Stimulated activated CD8-positive, alpha-beta memory T cell treated with anti-CD3 and anti-CD28 coated beads, Interleukin-4, amount 100 ng/mL, for 4 hours (primary cell): ENCODE measurements around the gene COL5A1.
"Not testable (repeated sequence)": the region's sequence is repeated elsewhere in the genome, so short reads cannot be mapped to it uniquely, and the experiment has no call there.

Source experiments
- DNase-seq, 2 donors: peaks; one replicate each; pipeline ENCODE4 v3.0.0-alpha.2; 2020; ENCODE audit warnings: low read depth in 2 of 2, low spot score in 1 of 2

The COL5A1 gene

DNA sequence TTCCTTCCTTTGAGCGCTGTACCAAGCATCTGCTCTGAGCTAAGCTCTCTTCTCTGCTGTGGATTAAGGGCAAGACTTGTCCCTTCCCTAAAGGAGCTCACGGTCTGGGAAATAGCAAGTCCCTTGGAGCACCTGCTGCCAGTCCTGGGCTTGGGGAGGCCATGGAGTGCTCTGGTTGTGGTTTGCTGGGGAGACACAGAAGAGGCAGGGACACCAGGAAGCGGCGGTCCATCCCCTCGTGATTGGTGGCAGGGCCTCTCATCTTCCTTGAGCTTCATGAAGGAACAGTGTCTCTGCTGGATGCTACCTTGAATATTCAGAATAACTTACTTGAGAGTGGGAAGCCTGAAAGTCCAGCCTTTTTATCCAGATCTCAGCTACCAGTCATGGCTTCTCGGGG is 35.3 kb downstream of the COL5A1 start:
- DNase-seq = no peak

GRCh38 chr9:134677743-134678142 is 36.1 kb downstream of the COL5A1 start:
- DNase-seq = no peak

- DNase-seq = no peak
Observed at GRCh38 chr9:134678206-134678605, 36.6 kb downstream of the COL5A1 start.

GRCh38 chr9:134678666-134679443 is 37.3 kb downstream of the COL5A1 start:
- no peak for DNase-seq

DNA sequence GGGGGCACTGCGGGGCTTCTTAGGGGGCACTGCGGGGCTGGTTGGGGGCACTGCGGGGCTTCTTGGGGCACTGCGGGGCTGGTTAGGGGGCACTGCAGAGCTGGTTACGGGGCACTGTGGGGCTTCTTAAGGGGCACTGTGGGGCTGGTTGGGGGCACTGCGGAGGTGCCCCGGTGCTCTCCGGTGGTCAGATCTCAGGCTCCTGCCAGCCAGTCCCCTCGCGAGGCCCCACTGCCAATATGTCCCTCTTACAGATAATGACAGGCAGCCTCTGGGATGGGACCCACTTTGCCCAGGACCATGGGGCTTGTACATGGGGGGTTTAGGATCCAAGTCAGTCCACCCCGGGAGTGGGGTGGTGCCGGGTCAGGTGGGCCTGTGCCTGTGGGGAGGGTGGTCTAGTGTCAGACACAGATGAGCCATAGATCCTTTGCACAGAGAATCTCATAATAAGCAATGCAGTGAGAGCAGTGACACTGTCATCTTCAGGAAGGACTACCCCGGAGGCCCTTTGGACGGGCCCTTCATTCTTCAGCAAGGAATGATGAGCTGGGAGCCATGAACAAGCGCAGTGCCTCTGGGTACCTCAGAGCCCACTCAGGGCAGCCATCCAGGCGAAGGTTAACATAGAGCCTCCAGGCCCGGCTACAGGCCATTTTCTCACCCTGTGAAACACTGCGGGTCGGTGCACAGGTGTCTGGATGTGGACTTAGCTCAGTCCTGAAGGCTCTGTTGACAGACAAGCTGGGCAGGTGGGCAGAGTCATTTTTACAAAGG is 38.2 kb downstream of the COL5A1 start:
- DNase-seq = no peak

DNA sequence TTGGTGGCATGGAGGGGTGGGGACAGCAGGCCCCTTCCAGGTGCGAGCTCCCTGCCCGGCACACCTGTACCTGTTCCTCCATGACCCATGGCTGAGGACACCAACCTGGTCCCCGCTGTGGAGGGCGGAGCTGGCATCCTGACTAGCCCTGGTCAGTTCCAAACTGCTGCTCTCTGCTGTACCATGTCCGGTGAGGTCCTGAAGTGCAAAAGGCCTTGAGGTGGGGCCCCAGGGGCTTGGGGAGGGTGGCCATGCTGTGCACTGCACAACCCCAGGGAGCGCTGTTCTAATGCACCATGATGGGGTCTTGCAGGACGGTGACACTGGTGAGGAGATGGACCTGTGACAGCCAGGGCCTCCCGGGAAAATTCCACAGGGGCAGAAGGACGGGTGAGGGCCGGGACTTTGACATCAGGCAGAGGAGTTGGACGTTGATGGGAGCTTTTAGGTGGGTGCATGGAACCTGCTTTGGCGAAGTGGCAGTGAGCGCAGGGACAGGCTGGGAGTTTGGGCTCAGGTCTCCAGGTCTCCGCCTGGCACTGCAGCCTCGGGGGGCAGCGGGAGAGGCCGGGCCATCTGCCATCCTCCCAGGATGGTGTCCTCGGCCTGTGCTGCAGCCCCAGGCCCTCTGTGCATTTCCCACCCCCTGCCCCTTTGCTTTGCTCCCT is 38.9 kb downstream of the COL5A1 start:
- no peak for DNase-seq

GRCh38 chr9:134681061-134681661 is 39.6 kb downstream of the COL5A1 start:
- DNase-seq = no peak

- DNase-seq = no peak
Observed at GRCh38 chr9:134682026-134682425, 40.4 kb downstream of the COL5A1 start.

- no peak for DNase-seq
Observed at GRCh38 chr9:134682651-134683364, 41.2 kb downstream of the COL5A1 start.

GRCh38 chr9:134683714-134684374 is 42.2 kb downstream of the COL5A1 start:
- no peak for DNase-seq

DNA sequence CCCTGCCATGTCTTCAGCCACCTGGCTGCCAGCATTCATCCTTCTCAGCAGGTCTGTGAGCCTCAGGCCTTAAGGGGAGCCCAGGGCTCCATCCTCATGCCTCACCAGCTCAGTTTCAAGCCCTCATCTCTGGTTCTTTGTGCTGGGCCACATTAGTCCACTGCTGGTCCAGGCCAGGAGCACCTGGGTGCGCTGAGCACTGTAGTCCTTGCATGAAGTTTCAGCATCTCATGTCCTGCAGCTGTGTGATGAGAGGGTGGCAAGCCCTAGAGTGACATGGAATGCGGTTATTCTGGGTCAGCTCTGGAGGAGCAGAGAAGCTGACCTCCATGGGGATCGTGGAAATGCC is 42.7 kb downstream of the COL5A1 start:
- DNase-seq = no peak

- not testable (repeated sequence) for DNase-seq
Observed at GRCh38 chr9:134684941-134685340, 43.3 kb downstream of the COL5A1 start.

- DNase-seq = no peak
Observed at GRCh38 chr9:134685784-134686183, 44.2 kb downstream of the COL5A1 start.

- DNase-seq = no peak
Observed at GRCh38 chr9:134686896-134687295, 45.3 kb downstream of the COL5A1 start.

- no peak for DNase-seq
Observed at GRCh38 chr9:134687556-134687955, 46.0 kb downstream of the COL5A1 start.

DNA sequence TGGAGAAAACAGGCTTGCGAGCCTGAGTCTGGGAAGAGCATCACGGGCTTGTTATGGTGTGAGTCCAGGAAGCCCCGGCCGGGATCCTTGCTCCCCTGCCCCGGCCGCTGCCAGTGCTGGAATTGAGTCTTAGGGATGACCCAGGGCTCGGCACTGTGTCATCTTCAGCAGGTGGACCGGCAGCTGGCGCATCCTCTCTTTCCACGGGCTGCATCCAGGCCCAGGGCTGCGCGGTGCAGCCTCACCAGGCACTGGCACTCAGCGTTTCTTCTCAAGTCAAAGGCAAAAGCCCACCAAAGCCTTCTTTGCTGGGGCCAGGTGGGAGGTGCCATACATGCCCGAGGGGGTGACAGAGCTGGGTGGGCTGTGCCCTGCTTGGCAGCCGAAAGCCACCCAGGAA is 46.6 kb downstream of the COL5A1 start:
- DNase-seq = no peak

GRCh38 chr9:134688661-134689320 is 47.2 kb downstream of the COL5A1 start:
- DNase-seq = no peak

DNA sequence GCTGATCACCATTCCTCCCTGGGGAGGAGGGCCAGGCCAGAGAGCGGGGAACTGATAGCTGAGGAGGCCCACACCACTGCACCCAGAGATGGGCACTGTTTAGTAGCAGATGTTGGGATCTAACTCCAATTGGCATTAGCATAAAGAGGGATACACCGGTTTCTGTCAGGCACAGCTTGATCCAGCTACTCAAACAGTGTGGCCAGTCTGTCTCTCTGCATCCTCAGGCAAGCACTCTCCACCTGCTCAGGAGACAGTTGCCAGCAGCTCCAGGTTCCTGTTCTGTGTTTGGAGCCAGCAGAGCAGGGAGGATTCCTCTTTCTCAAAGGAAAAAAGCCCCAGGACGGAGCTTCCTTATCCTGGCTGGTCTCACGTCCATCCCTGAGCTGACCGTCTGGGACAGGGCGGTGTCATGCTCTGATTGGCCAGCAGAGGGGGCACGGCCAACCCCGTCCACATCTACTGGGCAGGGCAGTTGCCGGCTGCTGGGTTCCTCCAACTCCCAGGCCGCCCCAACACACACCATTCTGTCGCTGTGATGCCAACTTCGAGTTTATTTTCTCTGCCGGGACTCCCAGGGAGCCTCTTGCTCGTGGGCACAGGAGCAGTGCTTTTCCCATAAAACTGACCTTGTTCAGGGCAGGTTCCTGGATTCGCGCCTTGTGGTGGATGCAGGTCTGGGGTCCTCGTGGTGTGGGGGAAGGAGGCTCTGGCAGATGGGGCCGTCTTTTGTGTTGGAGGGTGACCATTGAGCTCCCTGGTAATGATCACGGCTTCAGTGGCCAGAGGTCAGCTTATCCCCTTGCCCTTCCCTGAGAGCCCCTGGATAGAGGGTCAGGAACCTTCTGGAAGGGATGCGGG is 47.9 kb downstream of the COL5A1 start:
- no peak for DNase-seq

GRCh38 chr9:134690301-134690751 is 48.7 kb downstream of the COL5A1 start:
- no peak for DNase-seq
